SU-DHL-6 (cell line): ENCODE results near the gene ANKRD28.
"Not testable (repeated sequence)": the region's sequence is repeated elsewhere in the genome, so short reads cannot be mapped to it uniquely, and the experiment has no call there.

Source experiments
- H2AFZ ChIP-seq: fragments of 200-600 bp; sonication (generic); 2 replicates; pipeline ENCODE4 v1.6.1; 2014; ENCODE audit warnings: low read depth, mild to moderate bottlenecking, moderate library complexity, mixed read lengths, antibody characterized with exemption, low read length; ENCODE audit not compliant: severe bottlenecking
- H3F3A ChIP-seq: fragments of 200-600 bp; shearing (Covaris generic); 2 replicates; pipeline ENCODE4 v1.6.0; 2016; ENCODE audit warnings: antibody characterized with exemption, mild to moderate bottlenecking; ENCODE audit not compliant: insufficient read depth
- H3K27ac ChIP-seq: fragments of 200-600 bp; sonication (generic); 2 replicates; pipeline ENCODE4 v1.5.1; 2016; ENCODE audit warnings: low read depth, mild to moderate bottlenecking, low read length, moderate library complexity, mixed read lengths
- H3K27me3 ChIP-seq: fragments of 200-600 bp; sonication (generic), shearing (Covaris generic); 2 replicates; pipeline ENCODE4 v1.6.0; 2014; ENCODE audit warnings: mild to moderate bottlenecking, low read length
- H3K36me3 ChIP-seq: fragments of 200-600 bp; sonication (generic); 2 replicates; pipeline ENCODE4 v1.6.1; 2014; ENCODE audit warnings: mild to moderate bottlenecking, low read length, mixed read lengths
- H3K4me2 ChIP-seq: fragments of 300-600, 200-600 bp; shearing (Covaris generic), sonication (generic); 2 replicates; pipeline ENCODE4 v1.6.0; 2014; ENCODE audit warnings: low read length, low read depth, mild to moderate bottlenecking; ENCODE audit not compliant: poor library complexity, severe bottlenecking
- H3K4me3 ChIP-seq: fragments of 200-600 bp; sonication (generic); 2 replicates; pipeline ENCODE4 v1.5.1; 2014; ENCODE audit warnings: antibody characterized with exemption, low read length, mild to moderate bottlenecking, mixed read lengths; ENCODE audit not compliant: insufficient read depth, poor library complexity, severe bottlenecking
- H3K79me2 ChIP-seq: fragments of 200-600 bp; sonication (generic); 2 replicates; pipeline ENCODE4 v1.6.1; 2014; ENCODE audit warnings: mild to moderate bottlenecking, low read length, moderate library complexity; ENCODE audit not compliant: insufficient read depth
- H3K9ac ChIP-seq: fragments of 200-600 bp; sonication (generic); 2 replicates; pipeline ENCODE4 v1.7.0; 2014; ENCODE audit warnings: mild to moderate bottlenecking, low read length
- H3K9me2 ChIP-seq: fragments of 200-600 bp; sonication (generic); replicated peaks from 2 replicates; pipeline ENCODE4 v1.6.1; 2014; ENCODE audit warnings: low read length; ENCODE audit not compliant: insufficient read depth
- H3K9me3 ChIP-seq: fragments of 200-600 bp; sonication (generic); 2 replicates; pipeline ENCODE4 v1.6.1; 2014; ENCODE audit warnings: low read length, mixed read lengths; ENCODE audit not compliant: insufficient read depth
- H4K20me1 ChIP-seq: fragments of 200-600 bp; sonication (generic); 2 replicates; pipeline ENCODE4 v1.6.1; 2014; ENCODE audit warnings: low read depth, mild to moderate bottlenecking, antibody characterized with exemption, low read length, moderate library complexity, mixed read lengths
- EZH2phosphoT487 ChIP-seq: fragments of 200-600 bp; sonication (generic), shearing (Covaris generic); conservative IDR thresholded peaks from 2 replicates; pipeline ENCODE4 v1.6.1; 2018; ENCODE audit warnings: mild to moderate bottlenecking, antibody characterized with exemption, low read length, moderate library complexity, mixed read lengths
- TF ChIP-seq, protein P1 (sequence below): fragments of 200-600 bp; sonication (generic); IDR thresholded peaks from one replicate; pipeline ENCODE4 v1.5.1; 2017; ENCODE audit warnings: antibody characterized with exemption, mild to moderate bottlenecking, low read length, moderate library complexity; ENCODE audit not compliant: insufficient read depth, poor library complexity, severe bottlenecking

ANKRD28 gene

DNA sequence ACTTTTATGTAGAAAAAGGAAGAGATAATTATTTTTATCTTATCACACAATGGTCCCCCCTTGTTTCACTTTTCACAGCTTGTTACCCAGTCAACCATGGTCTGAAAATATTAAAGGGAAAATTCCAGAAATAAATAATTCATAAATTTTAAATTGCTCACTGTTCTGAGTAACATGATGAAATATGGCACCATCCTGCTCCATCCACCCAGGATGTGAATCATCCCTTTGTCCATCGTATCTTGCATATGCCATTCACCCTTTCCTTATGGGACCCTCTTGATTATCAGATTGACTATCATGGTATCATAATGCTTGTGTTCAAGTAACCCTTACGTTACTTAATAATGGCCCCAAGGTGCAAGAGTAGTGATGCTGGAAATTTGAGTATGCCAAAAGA, 43.7 kb downstream of the ANKRD28 start:
- Histone ChIP-seq H3K9ac (no peak overlapping the region), H3K9me3 (no peaks in the 10 kb centered on the region), H3K36me3 (peaks cover 15% of the 10 kb centered on the region; the same call in 1 of the 2 replicates), H3K4me2 (no peak overlapping the region), H4K20me1 (no peaks in the 10 kb centered on the region), H3K79me2 (no peaks in the 10 kb centered on the region), H3K4me3 (no peak overlapping the region), H2AFZ (no peak overlapping the region), H3K9me2 (no peaks in the 10 kb centered on the region), H3K27ac (no peak overlapping the region), H3K27me3 (no peaks in the 10 kb centered on the region), H3F3A (no peaks in the 10 kb centered on the region)
- no peak for TF ChIP-seq EZH2phosphoT487
- TF ChIP-seq, protein P1, sequence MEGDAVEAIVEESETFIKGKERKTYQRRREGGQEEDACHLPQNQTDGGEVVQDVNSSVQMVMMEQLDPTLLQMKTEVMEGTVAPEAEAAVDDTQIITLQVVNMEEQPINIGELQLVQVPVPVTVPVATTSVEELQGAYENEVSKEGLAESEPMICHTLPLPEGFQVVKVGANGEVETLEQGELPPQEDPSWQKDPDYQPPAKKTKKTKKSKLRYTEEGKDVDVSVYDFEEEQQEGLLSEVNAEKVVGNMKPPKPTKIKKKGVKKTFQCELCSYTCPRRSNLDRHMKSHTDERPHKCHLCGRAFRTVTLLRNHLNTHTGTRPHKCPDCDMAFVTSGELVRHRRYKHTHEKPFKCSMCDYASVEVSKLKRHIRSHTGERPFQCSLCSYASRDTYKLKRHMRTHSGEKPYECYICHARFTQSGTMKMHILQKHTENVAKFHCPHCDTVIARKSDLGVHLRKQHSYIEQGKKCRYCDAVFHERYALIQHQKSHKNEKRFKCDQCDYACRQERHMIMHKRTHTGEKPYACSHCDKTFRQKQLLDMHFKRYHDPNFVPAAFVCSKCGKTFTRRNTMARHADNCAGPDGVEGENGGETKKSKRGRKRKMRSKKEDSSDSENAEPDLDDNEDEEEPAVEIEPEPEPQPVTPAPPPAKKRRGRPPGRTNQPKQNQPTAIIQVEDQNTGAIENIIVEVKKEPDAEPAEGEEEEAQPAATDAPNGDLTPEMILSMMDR, result no peak

DNA sequence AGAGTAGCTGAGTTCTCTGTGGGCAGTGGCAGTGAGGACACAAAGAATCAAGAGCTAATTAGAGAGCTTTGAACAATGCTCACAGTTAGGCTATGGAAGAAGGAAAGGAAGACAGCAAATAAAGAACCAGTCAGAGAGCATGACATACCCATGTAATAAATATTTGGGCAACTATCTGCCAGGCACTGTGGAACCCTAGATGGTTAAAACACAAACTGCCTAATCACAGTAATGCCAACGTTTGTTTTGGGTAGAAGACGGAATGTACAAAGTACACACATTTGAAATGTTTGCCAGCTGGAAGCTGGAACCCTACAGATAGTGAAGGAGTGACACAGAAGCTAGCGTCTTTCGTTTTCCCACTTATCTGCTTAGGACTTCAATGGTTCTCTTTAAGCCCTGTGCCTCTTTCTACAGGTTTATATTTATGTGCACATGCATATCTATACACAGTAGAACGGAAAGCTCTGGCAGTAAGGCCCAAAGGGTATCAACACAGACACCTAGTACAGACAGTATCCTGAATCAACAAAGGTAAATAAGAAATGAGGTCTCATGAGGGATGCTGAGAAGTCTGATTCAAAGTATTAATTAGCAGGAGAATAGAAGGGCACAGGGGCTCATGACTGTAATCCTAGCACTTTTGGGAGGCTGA, 44.6 kb downstream of the ANKRD28 start:
- Histone ChIP-seq H3K27ac (no peak overlapping the region), H3F3A (no peaks in the 10 kb centered on the region), H3K9me2 (no peaks in the 10 kb centered on the region), H4K20me1 (no peaks in the 10 kb centered on the region), H2AFZ (no peak overlapping the region), H3K9me3 (no peaks in the 10 kb centered on the region), H3K79me2 (no peaks in the 10 kb centered on the region), H3K36me3 (peaks cover 15% of the 10 kb centered on the region; the same call in 1 of the 2 replicates), H3K4me3 (no peak overlapping the region), H3K27me3 (no peaks in the 10 kb centered on the region), H3K4me2 (no peak overlapping the region), H3K9ac (no peak overlapping the region)
- no peak for TF ChIP-seq EZH2phosphoT487

DNA sequence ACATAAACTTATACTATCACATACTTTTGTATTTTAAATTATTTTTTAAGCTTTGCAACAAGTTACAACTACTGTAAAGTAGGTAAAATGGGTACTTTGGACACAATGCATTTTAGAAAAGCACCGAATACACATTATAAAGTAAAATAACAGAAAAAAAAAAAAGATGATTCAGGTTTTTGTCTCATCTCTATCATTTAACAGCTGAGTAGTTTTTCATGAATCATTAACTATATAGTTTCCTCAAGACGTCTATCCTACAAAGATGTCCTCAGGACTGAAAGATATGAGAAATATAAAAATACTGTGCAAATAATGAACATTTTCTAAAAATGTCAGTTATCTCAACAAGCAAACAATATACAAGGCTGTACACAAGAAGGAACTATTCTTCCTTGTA, 46.9 kb downstream of the ANKRD28 start:
- Histone ChIP-seq H3K79me2 (no peaks in the 10 kb centered on the region), H3K27ac (no peak overlapping the region), H4K20me1 (no peaks in the 10 kb centered on the region), H3K36me3 (peaks cover 15% of the 10 kb centered on the region; the same call in 1 of the 2 replicates), H2AFZ (no peak overlapping the region), H3K9me3 (no peaks in the 10 kb centered on the region), H3K4me2 (no peak overlapping the region), H3K9me2 (no peaks in the 10 kb centered on the region), H3K4me3 (no peak overlapping the region), H3K27me3 (no peaks in the 10 kb centered on the region), H3F3A (no peaks in the 10 kb centered on the region), H3K9ac (no peak overlapping the region)
- TF ChIP-seq EZH2phosphoT487, result no peak

DNA sequence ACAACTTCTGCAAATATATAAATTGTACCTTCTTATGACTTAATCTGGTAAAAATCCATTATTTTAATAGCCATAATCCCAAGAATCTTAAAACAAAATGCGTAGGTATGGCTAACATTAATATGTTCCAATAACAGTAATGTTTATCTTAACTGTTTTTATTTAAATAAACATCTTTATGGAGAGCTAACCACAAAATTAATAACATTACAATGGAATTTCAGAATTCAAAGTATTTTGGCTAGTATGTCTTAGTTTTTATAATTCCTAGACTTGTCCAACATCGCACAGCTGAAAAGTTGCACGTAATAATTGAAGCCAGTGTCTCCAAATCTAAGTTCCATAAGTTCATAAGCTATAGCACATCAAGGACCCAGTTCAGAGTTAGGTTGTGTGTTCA, 47.6 kb downstream of the ANKRD28 start:
- no peak for TF ChIP-seq EZH2phosphoT487
- TF ChIP-seq, protein P1, result no peak
- Histone ChIP-seq H3K4me3 (no peak overlapping the region), H3K36me3 (peaks cover 15% of the 10 kb centered on the region; the same call in 1 of the 2 replicates), H3K9me3 (no peaks in the 10 kb centered on the region), H3K9ac (no peak overlapping the region), H3K9me2 (no peaks in the 10 kb centered on the region), H3K27ac (no peak overlapping the region), H3K79me2 (no peaks in the 10 kb centered on the region), H3F3A (no peaks in the 10 kb centered on the region), H2AFZ (no peak overlapping the region), H3K27me3 (no peaks in the 10 kb centered on the region), H4K20me1 (no peaks in the 10 kb centered on the region), H3K4me2 (no peak overlapping the region)

DNA sequence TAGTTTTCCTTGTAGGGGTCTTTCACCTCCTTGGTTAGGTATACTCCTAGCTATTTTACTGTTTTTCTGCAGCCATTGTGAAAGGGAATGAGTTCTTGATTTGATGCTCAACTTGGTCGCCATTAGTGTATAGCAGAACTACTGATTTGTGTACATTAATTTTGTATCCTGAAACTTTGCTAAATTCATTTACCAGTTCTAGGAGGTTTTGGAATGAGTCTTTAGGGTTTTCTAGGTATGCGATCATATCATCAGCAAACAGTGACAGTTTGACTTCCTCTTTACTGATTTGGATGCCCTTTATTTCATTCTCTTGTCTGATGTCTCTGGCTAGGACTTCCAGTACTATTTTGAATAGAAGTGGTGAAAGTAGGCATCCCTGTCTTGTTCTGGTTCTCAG, 51.9 kb downstream of the ANKRD28 start:
- not testable (repeated sequence) for H3K27me3 ChIP-seq, H3F3A ChIP-seq, H3K9me2 ChIP-seq, H4K20me1 ChIP-seq, H3K4me2 ChIP-seq, H3K27ac ChIP-seq, H2AFZ ChIP-seq, H3K36me3 ChIP-seq, H3K4me3 ChIP-seq, H3K9me3 ChIP-seq, H3K79me2 ChIP-seq, H3K9ac ChIP-seq
